Stimulated activated CD4-positive, alpha-beta T cell treated with anti-CD3 and anti-CD28 coated beads, TNF-alpha, amount 100 ng/mL, for 4 hours (primary cell): ENCODE results near the gene ZNF618.

ENCODE experiments used
- DNase-seq, 3 experiments: peaks; one replicate each; pipeline ENCODE4 v3.0.0-alpha.2; 2020; ENCODE audit warnings: low read depth in 3 of 3

ZNF618 gene

GRCh38 chr9:114001410-114001685 lies 125.2 kb downstream of the ZNF618 start:
- DNase-seq = no peak

- no peak for DNase-seq
These were observed 125.7 kb downstream of the ZNF618 start for GRCh38 chr9:114001794-114002261.

GRCh38 chr9:114002271-114002985 lies 126.3 kb downstream of the ZNF618 start:
- no peak for DNase-seq

GRCh38 chr9:114002986-114003350 lies 126.9 kb downstream of the ZNF618 start:
- DNase-seq = no peak

- DNase-seq = no peak
These were observed 127.2 kb downstream of the ZNF618 start for GRCh38 chr9:114003351-114003750.

GRCh38 chr9:114003758-114004157 lies 127.6 kb downstream of the ZNF618 start:
- no peak for DNase-seq

- DNase-seq = no peak
These were observed 128.2 kb downstream of the ZNF618 start for GRCh38 chr9:114004221-114004716.

- no peak for DNase-seq
These were observed 129.5 kb downstream of the ZNF618 start for GRCh38 chr9:114005371-114006154.

GRCh38 chr9:114006155-114006550 lies 130.0 kb downstream of the ZNF618 start:
- no peak for DNase-seq

- no peak for DNase-seq
These were observed 131.0 kb downstream of the ZNF618 start for GRCh38 chr9:114006931-114007691.

- no peak for DNase-seq
These were observed 132.0 kb downstream of the ZNF618 start for GRCh38 chr9:114007991-114008666.

GRCh38 chr9:114008667-114009410 lies 132.7 kb downstream of the ZNF618 start:
- DNase-seq = no peak

- DNase-seq = no peak
These were observed 135.2 kb downstream of the ZNF618 start for GRCh38 chr9:114011313-114011712.

GRCh38 chr9:114012126-114012525 lies 136.0 kb downstream of the ZNF618 start:
- no peak for DNase-seq

GRCh38 chr9:114014044-114014443 lies 137.9 kb downstream of the ZNF618 start:
- no peak for DNase-seq

GRCh38 chr9:114015607-114016006 lies 139.5 kb downstream of the ZNF618 start:
- DNase-seq = no peak

- DNase-seq = no peak
These were observed 140.0 kb downstream of the ZNF618 start for GRCh38 chr9:114016101-114016500.

GRCh38 chr9:114016629-114017423 lies 140.7 kb downstream of the ZNF618 start:
- DNase-seq = no peak

GRCh38 chr9:114017741-114018715 lies 141.9 kb downstream of the ZNF618 start:
- DNase-seq = no peak
